Measurements from ENCODE around the gene RAI1. TPM values are rescaled to one million over a fixed set of nuclear protein-coding genes. Genes with fewer than 3 reads are reported as not detected.
A peak's percentile ranks its signal among the peaks of the same experiment; 100 is the strongest.

RAI1 gene
- total RNA-seq, 1 donor from 2014 or later = 29.2 TPM

- H3K9me3 ChIP-seq = no peaks in the 10 kb centered on the region
- H3K4me3 ChIP-seq = no peak overlapping the region
- H3K4me1 ChIP-seq = peaks cover 77% of the 10 kb centered on the region
- peaks cover 0 to 51% of the 10 kb centered on the region in 2 donors for H3K36me3 ChIP-seq
- intact Hi-C loops (cut with DNase I) = loop anchor here (10.0 kb wide), 1 partner anchor 111 kb away; no protein-coding TSS in a partner anchor
- H3K27me3 ChIP-seq = no peaks in the 10 kb centered on the region
- TF ChIP-seq POLR2A (IDR thresholded peaks at IDR 0.05) = no peak
- TF ChIP-seq POLR2AphosphoS5 (IDR thresholded peaks at IDR 0.05; ENCODE audit: insufficient read depth in 1 of 2, low read depth in 1 of 2) = no peak
- no peak for TF ChIP-seq CTCF (IDR thresholded peaks at IDR 0.05)
- no peak overlapping the region for H3K27ac ChIP-seq
- DNase-seq (ENCODE audit: extremely low spot score in 2 of 2) = no peak
These were observed 132.5 kb downstream of the RAI1 start for GRCh38 chr17:17813725-17814095.

DNA sequence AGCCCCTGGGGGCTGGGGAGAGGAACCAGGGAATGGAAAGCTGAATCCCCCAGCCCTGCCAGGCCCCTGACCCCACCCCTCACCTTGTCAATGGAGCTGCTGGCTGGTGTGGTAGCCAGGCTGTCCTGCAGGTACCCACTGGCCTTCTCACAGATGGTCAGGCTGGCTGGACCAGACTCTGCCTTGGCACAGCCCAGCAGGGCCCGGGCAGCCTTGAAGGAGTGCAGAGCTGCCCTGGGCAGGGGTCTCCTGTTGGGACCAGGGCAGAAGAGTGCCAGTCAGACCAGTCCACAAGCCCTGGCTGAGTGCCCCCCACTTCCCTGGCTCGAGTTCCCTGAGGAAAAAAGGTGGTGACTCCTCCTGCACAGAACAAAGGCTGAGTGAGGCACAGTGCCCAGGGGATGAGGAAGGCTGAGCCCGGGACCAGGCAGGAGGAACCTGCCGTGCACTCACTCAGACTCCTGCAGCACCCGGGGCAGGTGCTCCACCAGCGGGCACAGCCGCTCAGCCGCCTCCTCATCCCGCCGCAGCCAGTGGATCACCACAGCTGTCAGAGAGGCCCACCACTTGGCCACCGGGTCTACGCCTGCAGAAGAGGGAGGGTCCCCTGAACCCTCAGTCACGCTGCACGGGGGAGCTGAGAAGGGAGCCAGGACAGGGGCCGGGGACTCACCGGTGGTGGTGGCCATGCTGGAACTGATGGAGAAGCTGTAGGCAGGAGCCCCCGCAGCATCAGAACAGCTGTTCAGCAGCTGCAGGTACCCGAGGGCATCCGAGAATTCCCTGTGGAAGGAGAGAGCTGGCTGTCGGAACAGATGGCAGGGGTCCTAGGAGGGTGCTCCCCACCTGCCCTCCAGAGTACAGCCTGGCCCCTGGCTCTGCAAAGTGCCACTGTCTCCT is 133.2 kb downstream of the RAI1 start:
- Histone ChIP-seq H3K36me3 (peaks cover 0 to 58% of the 10 kb centered on the region in 2 donors), H3K9me3 (no peaks in the 10 kb centered on the region), H3K4me3 (no peak overlapping the region), H3K27me3 (no peaks in the 10 kb centered on the region), H3K4me1 (peaks cover 77% of the 10 kb centered on the region), H3K27ac (peak overlapping the region; percentile 5)
- no peak for TF ChIP-seq POLR2A (IDR thresholded peaks at IDR 0.05)
- TF ChIP-seq CTCF (IDR thresholded peaks at IDR 0.05) = no peak
- TF ChIP-seq POLR2AphosphoS5 (IDR thresholded peaks at IDR 0.05; ENCODE audit: insufficient read depth in 1 of 2, low read depth in 1 of 2) = no peak
- intact Hi-C loops (cut with DNase I) = loop anchor here (10.0 kb wide), 1 partner anchor 110 kb away; no protein-coding TSS in a partner anchor
- no peak for DNase-seq (ENCODE audit: extremely low spot score in 2 of 2)

DNA sequence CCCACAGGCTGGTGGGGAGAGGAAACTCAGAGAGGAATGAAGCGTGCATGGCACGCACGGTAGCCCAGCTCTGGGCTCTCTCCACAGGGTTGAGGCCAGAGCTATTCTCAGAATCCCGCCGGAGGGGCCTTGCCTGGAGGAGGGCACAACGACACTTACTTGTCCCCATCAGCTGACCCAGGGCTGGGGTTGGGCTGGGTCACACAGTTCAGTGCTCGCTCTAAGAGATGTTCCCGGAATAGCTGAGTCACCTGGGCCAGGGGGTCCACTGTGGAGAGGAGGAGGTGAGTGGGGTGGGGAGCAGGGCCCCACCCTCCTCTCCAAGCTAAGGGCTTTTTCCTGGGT is 133.8 kb downstream of the RAI1 start:
- no peaks in the 10 kb centered on the region for H3K27me3 ChIP-seq
- no peaks in the 10 kb centered on the region for H3K9me3 ChIP-seq
- DNase-seq (ENCODE audit: extremely low spot score in 2 of 2) = no peak
- peak overlapping the region; percentile 5 for H3K27ac ChIP-seq
- H3K4me1 ChIP-seq = peaks cover 77% of the 10 kb centered on the region
- TF ChIP-seq CTCF (IDR thresholded peaks at IDR 0.05) (no peak), POLR2A (IDR thresholded peaks at IDR 0.05) (no peak), POLR2AphosphoS5 (IDR thresholded peaks at IDR 0.05; ENCODE audit: insufficient read depth in 1 of 2, low read depth in 1 of 2) (no peak)
- H3K36me3 ChIP-seq = peaks cover 0 to 62% of the 10 kb centered on the region in 2 donors
- intact Hi-C loops (cut with DNase I) = loop anchor here (10.0 kb wide), 1 partner anchor 110 kb away; no protein-coding TSS in a partner anchor
- no peak overlapping the region for H3K4me3 ChIP-seq

DNA sequence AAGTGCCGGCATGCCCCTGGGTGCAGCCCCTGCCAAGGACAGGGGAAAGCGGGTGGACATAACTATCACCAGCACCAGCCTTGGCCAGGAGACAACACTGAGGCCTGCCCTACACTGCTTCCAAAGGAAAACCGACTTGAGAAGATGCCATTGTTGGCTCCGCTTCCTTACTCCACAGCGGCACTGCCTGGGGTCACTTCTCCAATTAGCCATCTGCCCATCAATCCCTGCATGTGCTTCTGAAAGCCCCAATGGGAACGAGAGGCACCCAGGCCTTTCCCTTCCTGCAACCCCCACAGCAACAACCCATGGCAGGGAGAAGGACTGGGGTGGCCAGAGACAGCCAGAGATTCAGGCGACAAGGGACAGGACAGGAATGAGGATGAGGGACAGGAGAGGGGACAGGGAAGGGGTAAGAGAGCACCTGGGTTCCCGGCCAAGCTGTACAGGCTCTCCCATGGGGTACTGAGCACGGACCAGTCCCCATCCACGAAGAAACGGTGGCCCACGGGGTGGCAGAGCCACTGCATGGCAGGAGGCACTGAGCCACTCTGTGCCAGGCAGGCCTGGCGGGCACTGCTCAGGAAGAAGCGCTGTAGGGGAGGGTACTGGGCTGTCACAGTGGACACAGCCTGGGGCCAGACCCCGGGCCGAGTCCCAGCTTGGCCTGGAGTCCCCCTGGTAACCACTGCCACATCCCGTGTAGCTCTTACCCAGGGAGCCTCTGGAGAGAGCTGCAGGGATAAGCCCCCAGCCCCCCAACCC is 134.4 kb downstream of the RAI1 start:
- Histone ChIP-seq H3K36me3 (peaks cover 0 to 62% of the 10 kb centered on the region in 2 donors), H3K27ac (peak overlapping the region; percentile 5)
- intact Hi-C loops (cut with DNase I) = loop anchor here (10.0 kb wide), 1 partner anchor 109 kb away; no protein-coding TSS in a partner anchor

More for the DNA sequence above, 134.4 kb downstream of the RAI1 start:
- Histone ChIP-seq H3K4me3 (no peak overlapping the region), H3K27me3 (no peaks in the 10 kb centered on the region), H3K9me3 (no peaks in the 10 kb centered on the region), H3K4me1 (peaks cover 77% of the 10 kb centered on the region)
- DNase-seq (ENCODE audit: extremely low spot score in 2 of 2) = no peak
- TF ChIP-seq POLR2A (IDR thresholded peaks at IDR 0.05) (no peak), POLR2AphosphoS5 (IDR thresholded peaks at IDR 0.05; ENCODE audit: insufficient read depth in 1 of 2, low read depth in 1 of 2) (peak in 1 of 2 donors; percentile 1), CTCF (IDR thresholded peaks at IDR 0.05) (no peak)
